Fibroblast of skin of abdomen (primary cell): ENCODE data around the gene TTLL13.

ENCODE experiments used
- DNase-seq: peaks from one replicate; pipeline ENCODE4 v3.0.0-alpha.2; 2013

The TTLL13 gene

DNA sequence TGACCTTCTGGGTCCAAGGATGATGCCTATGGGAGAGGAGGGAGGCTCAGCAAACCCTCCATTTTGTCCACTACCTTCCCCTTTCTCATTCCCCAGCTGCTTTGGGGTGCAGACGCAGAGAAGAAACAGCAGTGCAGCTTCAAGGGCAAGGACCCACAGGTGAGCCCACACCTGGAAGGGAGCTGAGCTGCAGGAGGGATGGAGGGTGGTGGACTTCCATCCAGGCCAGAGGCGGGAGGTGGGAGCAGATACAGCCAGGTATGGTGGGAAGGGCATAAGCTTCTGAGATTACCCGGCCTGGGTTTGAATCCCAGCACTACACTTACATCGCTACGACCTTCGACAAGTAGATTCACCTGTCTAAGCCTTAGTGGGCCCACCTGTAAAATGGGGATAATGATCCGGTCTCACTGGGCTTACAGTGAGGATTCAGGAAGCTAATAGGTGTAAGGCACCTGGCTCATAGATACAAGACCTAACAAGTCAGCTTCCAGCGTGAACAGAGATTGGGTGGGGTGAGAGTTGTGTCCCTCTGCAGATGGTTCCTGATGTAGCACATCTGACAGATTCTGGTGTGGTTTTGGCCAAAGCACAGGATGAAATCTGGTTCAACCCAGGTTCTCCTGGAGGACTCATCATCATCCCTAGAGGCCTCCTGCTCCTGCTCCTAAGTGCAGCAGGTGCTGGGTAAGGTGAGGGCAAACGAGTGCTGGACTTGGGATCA, 31.5 kb upstream of the TTLL13 start:
- DNase-seq: no peak

DNA sequence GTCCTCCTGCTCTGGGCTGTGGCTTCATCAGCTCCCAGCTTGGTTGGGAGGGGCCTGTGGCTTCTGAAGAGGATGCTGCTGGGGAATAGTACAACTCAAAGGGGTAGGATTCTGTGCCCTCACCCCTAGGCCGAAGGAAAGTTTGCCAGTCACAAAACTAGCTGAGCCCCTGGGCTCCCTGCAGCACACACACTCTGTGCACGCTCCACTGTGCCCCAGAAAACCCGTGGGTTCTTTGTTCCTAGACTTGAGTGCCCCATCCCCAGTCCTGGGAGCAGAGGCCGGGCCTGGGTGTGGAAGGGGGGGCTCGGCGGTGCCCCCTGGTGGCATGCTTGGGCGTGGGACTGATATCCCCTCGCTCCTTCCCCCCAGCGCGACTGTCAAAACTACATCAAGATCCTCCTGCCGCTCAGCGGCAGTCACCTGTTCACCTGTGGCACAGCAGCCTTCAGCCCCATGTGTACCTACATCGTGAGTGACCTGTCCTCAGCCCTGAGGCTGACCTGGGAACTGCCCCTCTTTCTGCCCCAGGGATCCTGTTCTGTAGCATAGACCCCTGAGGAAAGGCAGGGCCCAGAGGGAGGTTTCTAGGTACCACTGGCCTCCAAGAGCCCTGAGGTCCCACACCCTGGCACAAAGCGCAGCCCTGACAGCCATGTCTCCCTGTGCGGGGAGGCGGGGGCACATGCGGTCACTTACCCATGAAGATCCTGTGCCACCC, 29.8 kb upstream of the TTLL13 start:
- DNase-seq: no peak

DNA sequence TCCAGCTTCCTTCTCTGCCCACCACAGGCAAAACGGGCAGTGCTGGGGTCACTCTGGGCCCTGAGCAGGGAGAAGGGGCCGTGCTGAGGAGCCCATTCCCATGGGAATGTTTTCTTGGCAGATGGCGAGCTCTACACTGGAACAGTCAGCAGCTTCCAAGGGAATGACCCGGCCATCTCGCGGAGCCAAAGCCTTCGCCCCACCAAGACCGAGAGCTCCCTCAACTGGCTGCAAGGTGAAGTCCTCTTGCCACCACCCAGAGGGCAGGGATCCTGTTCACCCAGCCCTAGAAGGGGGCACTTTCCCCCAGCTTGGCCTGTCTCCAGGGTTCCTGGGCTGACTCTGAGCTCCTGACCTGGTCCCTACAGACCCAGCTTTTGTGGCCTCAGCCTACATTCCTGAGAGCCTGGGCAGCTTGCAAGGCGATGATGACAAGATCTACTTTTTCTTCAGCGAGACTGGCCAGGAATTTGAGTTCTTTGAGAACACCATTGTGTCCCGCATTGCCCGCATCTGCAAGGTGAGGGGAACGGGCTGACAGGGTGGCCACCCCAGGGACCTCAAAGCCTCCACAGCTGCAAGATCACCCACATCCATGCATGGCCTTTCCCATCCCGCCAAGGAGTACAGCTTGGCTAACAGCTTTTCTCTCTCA, 28.0 kb upstream of the TTLL13 start:
- DNase-seq: peak; percentile 80

DNA sequence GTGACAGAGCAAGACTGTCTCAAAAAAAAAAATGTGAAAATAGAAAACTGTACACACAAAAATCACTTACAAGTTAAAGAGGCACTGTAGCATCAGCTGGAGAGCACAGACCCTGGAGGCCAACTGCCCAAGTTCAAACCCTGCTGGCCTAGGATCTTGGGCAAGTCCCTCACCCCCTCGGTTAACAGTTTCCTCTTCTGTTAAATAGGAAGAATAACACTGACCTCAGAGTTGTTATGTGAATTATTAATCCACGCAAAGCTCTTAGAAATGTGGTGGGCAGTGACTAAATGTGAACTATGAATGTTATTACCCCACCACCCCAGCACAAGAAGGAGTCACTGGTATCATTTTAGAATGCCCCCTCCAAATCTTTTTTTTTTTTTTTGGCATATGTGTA, 26.8 kb upstream of the TTLL13 start:
- DNase-seq: no peak

DNA sequence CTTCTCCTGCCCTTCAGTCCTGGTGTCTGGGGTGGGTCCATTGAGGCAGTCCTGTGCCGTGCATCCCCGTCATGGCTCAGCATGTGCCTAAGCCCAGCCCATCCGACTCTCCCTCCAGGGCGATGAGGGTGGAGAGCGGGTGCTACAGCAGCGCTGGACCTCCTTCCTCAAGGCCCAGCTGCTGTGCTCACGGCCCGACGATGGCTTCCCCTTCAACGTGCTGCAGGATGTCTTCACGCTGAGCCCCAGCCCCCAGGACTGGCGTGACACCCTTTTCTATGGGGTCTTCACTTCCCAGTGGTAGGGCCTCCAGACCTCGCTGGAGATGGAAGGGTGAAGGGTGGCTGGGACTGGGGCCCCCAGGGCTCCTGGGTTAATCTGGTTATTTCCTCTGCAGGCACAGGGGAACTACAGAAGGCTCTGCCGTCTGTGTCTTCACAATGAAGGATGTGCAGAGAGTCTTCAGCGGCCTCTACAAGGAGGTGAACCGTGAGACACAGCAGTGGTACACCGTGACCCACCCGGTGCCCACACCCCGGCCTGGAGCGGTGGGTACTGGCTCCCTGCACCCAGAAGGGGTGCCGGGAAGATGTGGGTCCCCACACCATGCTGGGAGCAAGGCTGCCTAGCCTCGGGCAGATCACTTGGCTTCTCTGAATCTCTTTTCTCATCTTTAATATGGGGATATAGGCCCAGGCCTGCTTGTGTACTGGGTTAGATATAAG, 25.8 kb upstream of the TTLL13 start:
- DNase-seq: no peak

DNA sequence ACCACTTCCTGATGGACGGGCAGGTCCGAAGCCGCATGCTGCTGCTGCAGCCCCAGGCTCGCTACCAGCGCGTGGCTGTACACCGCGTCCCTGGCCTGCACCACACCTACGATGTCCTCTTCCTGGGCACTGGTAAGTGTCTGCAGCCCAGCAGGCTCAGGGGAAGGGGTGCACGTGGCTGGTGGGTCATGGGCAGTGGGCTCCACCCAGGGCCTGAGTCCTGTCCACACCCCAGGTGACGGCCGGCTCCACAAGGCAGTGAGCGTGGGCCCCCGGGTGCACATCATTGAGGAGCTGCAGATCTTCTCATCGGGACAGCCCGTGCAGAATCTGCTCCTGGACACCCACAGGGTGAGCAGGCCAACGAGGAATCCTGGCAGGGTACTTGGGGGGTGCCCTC, 24.3 kb upstream of the TTLL13 start:
- no peak for DNase-seq

DNA sequence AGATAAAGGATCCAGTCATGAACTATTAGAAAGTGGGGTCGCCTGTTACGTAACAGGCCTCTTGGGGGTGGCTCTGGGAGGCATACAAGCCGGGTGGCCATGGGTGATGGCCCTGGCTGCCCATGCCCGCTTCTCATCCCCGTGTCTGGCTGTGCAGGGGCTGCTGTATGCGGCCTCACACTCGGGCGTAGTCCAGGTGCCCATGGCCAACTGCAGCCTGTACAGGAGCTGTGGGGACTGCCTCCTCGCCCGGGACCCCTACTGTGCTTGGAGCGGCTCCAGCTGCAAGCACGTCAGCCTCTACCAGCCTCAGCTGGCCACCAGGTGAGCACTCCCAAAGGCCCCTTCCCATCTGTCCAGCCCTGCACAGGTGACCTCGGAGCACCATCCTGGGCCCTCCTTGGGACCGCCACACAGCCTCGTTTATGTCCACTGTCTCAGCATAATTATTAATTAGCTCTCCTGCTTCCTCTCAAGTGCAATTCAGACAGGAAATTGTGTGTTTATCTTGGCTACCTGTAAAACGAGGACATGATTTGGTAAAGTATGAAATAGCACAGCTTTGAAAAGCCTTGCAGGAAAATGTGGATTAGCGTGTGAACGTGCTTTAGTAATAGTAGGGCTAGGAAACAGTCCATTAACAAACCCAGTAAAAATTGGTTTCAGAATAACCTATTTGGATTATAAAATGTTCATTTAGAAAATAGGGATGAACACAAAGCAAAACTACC, 23.7 kb upstream of the TTLL13 start:
- no peak for DNase-seq

DNA sequence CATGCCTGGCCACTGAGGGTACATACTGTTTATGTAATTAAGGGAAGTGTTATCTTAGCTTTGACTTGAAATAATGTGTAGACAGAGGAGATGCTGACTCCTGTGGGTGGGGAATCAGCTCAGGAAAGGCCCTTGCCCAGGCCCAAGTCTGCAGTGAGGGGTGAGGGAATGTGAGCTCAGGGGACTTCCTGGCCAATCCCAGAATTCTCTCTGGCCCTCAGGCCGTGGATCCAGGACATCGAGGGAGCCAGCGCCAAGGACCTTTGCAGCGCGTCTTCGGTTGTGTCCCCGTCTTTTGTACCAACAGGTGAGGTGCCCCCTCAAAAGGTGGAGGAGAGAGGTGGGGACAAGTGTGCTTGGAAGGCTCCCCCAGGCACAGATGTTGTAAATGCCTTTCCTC, 22.0 kb upstream of the TTLL13 start:
- no peak for DNase-seq

DNA sequence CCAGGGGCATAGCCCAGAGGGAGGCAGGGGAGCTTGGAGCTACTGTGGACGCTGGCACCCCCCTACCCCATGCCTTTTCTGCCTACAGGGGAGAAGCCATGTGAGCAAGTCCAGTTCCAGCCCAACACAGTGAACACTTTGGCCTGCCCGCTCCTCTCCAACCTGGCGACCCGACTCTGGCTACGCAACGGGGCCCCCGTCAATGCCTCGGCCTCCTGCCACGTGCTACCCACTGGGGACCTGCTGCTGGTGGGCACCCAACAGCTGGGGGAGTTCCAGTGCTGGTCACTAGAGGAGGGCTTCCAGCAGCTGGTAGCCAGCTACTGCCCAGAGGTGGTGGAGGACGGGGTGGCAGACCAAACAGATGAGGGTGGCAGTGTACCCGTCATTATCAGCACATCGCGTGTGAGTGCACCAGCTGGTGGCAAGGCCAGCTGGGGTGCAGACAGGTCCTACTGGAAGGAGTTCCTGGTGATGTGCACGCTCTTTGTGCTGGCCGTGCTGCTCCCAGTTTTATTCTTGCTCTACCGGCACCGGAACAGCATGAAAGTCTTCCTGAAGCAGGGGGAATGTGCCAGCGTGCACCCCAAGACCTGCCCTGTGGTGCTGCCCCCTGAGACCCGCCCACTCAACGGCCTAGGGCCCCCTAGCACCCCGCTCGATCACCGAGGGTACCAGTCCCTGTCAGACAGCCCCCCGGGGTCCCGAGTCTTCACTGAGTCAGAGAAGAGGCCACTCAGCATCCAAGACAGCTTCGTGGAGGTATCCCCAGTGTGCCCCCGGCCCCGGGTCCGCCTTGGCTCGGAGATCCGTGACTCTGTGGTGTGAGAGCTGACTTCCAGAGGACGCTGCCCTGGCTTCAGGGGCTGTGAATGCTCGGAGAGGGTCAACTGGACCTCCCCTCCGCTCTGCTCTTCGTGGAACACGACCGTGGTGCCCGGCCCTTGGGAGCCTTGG, 21.3 kb upstream of the TTLL13 start:
- no peak for DNase-seq

DNA sequence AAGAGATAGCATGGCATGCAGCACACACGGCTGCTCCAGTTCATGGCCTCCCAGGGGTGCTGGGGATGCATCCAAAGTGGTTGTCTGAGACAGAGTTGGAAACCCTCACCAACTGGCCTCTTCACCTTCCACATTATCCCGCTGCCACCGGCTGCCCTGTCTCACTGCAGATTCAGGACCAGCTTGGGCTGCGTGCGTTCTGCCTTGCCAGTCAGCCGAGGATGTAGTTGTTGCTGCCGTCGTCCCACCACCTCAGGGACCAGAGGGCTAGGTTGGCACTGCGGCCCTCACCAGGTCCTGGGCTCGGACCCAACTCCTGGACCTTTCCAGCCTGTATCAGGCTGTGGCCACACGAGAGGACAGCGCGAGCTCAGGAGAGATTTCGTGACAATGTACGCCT, 20.4 kb upstream of the TTLL13 start:
- DNase-seq: no peak

DNA sequence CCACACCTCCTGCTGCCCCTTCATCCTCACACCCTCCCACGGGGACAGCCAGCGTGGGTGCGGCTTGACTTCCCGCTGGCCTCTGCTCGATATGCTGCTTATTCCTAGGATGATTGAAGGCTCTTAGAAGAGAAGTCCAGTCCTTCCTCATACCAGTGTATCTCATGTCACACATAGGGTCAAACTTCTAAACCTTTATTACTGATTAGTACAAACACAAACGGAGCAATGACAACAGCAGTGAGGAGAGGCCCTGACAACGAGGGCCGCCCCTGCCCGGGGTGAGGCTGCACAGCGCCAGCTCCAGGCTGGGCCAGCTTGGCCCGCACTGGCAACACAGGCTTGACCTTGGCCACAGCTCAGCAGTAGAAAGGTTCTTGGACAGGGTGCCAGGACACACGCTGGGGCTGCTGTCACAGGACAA, 19.3 kb upstream of the TTLL13 start:
- DNase-seq: no peak

DNA sequence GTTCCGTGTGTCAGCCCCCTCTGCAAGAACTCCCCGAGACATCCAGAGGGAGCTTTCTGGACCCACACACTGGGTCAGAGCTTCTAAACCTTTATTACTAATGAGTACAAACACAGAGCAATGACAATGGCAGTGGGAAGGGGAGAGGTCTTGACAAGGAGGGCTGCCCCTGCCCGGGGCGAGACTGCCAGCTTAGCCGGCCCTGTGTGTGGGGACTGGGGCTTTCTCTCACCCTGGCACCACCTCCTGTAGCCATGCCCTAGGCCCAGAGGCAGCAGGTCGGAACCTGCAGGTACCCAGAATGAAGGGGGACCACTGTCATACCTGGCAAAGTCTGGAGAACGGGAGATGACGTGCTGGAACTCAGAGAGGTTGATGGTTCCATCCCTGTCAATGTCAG, 18.7 kb upstream of the TTLL13 start:
- DNase-seq: no peak

DNA sequence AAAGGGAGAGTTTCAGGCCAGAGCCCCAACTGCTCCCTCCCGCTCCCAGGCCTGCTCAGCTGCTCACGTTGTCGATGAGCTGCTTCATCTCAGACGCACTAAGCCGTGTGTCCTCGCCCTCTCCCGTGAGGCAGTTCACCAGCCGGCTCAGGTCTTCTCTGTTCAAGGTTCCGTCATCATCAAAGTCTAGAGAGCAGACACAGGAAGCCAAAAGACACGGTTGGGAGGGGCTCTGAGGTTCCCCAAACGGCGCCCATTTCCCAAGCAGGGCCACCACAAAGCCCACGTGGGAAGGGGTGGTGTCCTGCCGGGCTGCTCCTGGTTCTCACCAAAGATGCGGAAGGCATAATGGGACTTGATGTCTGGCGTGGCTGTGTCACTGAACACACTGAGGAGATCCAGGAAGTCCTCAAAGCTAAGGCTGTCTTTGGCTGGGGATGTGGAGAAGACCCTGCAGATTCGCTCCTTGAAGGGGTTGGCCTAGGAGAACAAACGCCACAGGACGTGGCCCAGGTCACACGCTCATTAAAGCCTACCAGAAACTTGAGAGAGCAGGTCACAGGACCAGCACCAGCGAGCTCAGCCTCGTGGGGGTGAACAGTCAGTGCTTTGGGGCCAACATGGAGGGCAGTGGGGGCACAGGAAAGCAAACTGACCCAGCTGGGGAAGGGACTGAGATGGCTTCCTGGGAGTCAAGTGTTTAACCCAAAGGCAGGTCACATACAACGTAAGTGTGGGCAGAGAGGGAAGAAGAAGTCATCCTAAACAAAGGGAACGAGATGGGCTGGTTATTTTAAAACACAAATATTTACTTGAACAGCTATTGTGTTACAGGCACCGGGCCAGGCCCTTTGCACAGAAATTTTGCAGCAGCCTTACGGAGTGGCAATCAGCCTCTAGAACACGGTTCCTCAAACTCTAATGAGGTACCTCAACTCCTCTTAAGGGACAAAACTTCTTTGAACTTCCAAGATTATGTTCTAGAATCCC, 18.0 kb upstream of the TTLL13 start:
- no peak for DNase-seq

DNA sequence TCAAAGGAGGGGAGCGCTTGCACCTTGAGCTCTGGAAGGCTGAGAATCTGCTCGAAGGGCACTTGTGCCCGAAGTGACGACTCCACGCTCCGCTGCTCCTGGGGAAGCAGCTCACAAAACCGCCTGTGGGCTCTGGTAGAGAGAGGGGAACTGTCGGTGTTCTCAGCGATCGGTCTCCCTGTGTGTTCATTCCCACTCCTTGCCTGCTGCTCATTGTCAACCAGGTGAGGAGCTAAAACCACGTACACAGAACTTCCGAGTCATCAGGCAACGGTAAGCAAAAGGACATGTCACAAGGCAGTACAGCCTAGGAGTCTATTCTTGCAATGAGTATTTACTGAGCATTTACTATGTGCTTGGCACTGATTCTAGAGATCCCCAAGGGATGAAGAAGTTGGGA, 17.2 kb upstream of the TTLL13 start:
- no peak for DNase-seq

DNA sequence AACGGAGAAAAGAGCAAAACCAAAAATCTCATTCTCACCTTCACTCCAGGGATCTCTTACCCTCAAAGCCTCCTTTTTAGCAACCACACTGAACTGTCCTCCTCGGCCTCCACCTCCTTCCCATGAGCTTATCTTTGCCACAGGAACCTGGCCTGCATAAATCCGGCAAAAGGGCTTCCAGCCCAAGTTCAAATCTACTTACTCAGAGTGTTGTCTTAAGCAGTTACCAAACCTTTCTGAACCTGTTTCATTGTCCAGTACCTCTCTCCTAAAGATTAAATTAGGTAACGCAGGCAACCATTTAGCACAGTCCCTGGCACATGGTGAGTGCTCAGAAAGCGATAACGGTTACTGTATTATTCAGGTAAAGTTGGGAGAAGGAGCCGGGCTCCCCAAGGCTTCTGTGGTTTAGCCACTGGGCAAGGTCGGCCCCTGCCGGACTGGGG, 16.4 kb upstream of the TTLL13 start:
- no peak for DNase-seq

DNA sequence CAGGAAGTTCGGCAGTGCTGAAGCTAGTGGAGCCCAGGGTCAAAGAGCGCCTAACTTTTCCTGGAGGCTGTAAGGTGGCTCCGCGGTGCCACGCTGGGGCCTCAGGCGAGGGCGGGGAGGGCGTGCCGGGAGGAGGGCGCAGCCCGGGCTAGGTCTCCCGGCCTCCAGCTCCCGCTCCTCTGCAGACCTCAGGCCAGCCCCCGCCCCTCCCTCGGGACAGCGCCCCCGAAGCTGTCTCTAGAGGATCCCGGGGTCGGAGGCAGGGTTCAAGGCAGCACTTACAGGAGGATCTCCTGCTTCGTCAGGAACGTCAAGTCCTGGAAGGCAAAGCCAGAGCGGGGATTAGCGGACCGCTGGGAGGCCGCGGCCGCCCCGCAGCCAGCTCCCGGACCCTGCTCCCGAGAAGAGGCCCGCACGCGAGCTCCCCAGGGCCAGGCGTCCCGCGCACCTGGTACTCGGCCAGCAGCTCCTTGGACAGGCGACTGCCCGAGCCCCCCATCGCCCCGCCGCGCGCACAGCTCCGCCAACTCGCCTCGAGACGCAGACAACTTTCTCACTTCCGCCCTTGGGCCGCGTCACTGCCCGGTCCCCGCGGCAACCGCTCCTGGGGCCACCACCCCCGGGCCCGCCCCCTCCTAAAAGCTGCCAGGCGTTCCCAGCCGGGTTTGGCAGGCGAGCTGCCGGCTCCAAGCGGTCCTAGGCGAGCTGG, 15.8 kb upstream of the TTLL13 start, which contains the start of gene CIB1:
Gene CIB1 (minus strand): TSS at position 555 of the 709 bp plus-strand sequence. CDS start 56 bp downstream, at position 499.
- DNase-seq: peak; percentile 97

DNA sequence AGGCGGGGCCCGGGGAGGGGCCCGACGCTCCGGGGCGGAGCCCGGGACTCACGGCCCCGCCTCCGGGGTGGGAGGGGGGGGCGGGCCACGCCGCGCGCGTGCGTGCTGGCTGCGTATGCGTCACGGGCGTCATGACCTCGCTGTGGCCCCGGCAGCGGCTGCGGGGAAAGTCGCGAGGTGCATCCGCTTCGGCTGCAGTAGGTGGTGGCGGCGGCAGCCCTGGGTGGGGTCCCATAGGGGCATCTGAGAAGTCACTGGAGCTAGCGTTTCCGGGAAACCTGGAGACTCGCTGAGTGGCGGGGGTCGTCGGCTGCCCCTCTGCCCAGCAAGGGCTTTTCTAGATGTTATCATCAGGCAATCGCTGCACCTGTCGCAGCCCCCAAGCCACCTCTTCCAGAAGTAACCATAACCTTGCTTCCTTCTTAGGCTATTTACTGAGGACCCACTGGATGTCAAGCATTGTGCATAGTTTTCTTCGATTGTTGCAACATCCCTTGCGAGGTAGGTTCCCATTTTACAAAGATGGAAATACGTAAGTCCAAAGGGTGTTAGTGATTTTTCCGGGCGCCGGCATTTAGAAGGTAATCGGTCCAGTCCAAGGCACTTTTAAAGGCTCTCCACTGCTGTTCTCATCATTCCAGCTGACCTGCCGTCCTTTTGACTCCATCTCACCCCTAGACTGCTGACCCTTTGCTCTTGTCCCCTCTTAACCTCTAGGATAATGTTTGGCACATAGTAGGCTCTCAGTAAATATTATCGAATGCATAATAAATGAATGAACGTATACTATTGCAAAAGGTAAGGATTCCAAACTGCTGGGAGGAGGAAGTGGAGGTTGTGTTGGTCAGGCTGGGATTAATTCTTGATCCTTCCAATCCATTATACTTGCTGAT, 15.0 kb upstream of the TTLL13 start, which contains the start of gene GDPGP1:
Gene GDPGP1 (plus strand): TSS at position 114 of the 893 bp plus-strand sequence. CDS start 6,700 bp downstream, outside the sequence.
- DNase-seq: no peak

DNA sequence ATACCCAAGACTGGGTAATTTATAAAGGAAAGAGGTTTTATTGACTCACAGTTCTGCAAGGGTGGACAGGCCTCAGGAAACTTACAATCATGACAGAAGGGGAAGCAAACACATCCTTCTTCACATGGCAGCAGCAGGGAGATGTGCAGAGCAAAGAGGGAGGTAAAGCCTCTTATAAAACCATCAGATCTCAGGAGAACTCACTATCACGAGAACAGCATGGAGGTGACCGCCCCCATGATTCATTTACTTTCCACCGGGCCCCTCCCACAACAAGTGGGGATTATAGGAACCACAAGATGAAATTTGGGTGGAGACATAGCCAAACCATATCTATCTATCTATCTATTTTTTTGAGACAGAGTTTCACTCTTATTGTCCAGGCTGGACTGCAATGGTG, 10.0 kb upstream of the TTLL13 start:
- no peak for DNase-seq
